IMR-90 (cell line): ENCODE results near the gene POU2F2. TPM values are rescaled to one million over a fixed set of nuclear protein-coding genes. Genes with fewer than 3 reads are reported as not detected.

ENCODE experiments used
- ATAC-seq: fragments of 200-7000 bp; cut with Tn5 transposase; 2 replicates; pipeline ENCODE4 v1.9.1; 2020; ENCODE audit warnings: low read depth, mild to moderate bottlenecking, moderate library complexity
- BruUV-seq: library from RNA; stranded (reverse); fragments of 400-500 nt; replicated peaks from 2 replicates; lab custom pipeline; 2021; lab: Mats Ljungman, UMichigan
- CTCF ChIA-PET: fragments of 300-600 bp; formaldehyde crosslinking; extraction: SDS; loops from one replicate; lab custom pipeline; 2021; ENCODE audit warnings: antibody characterized with exemption; lab: Yijun Ruan, JAX
- POLR2A ChIA-PET: fragments of 300-600 bp; sonication (Branson Sonifier 250); formaldehyde crosslinking; loops from one replicate; lab custom pipeline; 2022; ENCODE audit warnings: antibody characterized with exemption; ENCODE audit not compliant: unreplicated experiment; lab: Charles Lee
- DNase-seq: peaks from one replicate; pipeline ENCODE4 v3.0.0; 2013
- H2AFZ ChIP-seq: replicated peaks from 2 replicates; pipeline ENCODE3; 2013; ENCODE audit warnings: low read length, mild to moderate bottlenecking; ENCODE audit not compliant: poor library complexity
- H2AK5ac ChIP-seq: 2 replicates; pipeline ENCODE4 v1.6.1; 2013; ENCODE audit warnings: low read depth, low read length, inconsistent platforms
- H2AK9ac ChIP-seq: replicated peaks from 2 replicates; pipeline ENCODE3; 2013; ENCODE audit warnings: mild to moderate bottlenecking, low read depth, low read length, moderate library complexity; ENCODE audit not compliant: poor library complexity
- H2BK120ac ChIP-seq: 2 replicates; pipeline ENCODE4 v1.6.1; 2013; ENCODE audit warnings: low read depth, low read length, inconsistent platforms
- H2BK15ac ChIP-seq: 3 replicates; pipeline ENCODE4 v1.6.1; 2013; ENCODE audit warnings: low read depth, low read length, inconsistent platforms
- H2BK20ac ChIP-seq: 2 replicates; pipeline ENCODE4 v1.6.1; 2013; ENCODE audit warnings: low read depth, mild to moderate bottlenecking, inconsistent platforms, low read length, moderate library complexity
- H2BK5ac ChIP-seq: 2 replicates; pipeline ENCODE4 v1.6.1; 2013; ENCODE audit warnings: mild to moderate bottlenecking, low read depth, low read length, inconsistent platforms; ENCODE audit not compliant: poor library complexity, severe bottlenecking
- H3K14ac ChIP-seq: replicated peaks from 2 replicates; pipeline ENCODE4 v1.6.1; 2013; ENCODE audit warnings: low read depth, low read length, inconsistent platforms
- H3K18ac ChIP-seq: 2 replicates; pipeline ENCODE4 v1.6.1; 2013; ENCODE audit warnings: low read depth, low read length, control low read depth
- H3K23ac ChIP-seq: 2 replicates; pipeline ENCODE4 v1.6.1; 2013; ENCODE audit warnings: low read depth, low read length, inconsistent platforms
- H3K27ac ChIP-seq: 2 replicates; pipeline ENCODE4 v1.5.1; 2013; ENCODE audit warnings: mild to moderate bottlenecking, control low read depth, low read length; ENCODE audit not compliant: insufficient read depth
- H3K27me3 ChIP-seq: 2 replicates; pipeline ENCODE4 v1.6.1; 2013; ENCODE audit warnings: low read length; ENCODE audit not compliant: control insufficient read depth, insufficient read depth
- H3K36me3 ChIP-seq: 2 replicates; pipeline ENCODE4 v1.6.1; 2013; ENCODE audit warnings: low read length, mixed read lengths; ENCODE audit not compliant: control insufficient read depth, insufficient read depth
- H3K4ac ChIP-seq: 2 replicates; pipeline ENCODE4 v1.6.1; 2013; ENCODE audit warnings: low read depth, low read length, inconsistent platforms
- H3K4me1 ChIP-seq: 2 replicates; pipeline ENCODE4 v1.6.1; 2013; ENCODE audit warnings: low read length, mixed read lengths; ENCODE audit not compliant: control insufficient read depth, insufficient read depth
- H3K4me2 ChIP-seq: 2 replicates; pipeline ENCODE4 v1.6.1; 2013; ENCODE audit warnings: low read depth, mild to moderate bottlenecking, control low read depth, low read length, moderate library complexity
- H3K4me3 ChIP-seq: 2 replicates; pipeline ENCODE4 v1.5.1; 2013; ENCODE audit warnings: low read depth, mild to moderate bottlenecking, control low read depth, low read length, moderate library complexity; ENCODE audit not compliant: insufficient read depth
- H3K56ac ChIP-seq: 2 replicates; pipeline ENCODE4 v1.6.1; 2013; ENCODE audit warnings: low read length, inconsistent platforms; ENCODE audit not compliant: insufficient read depth; ENCODE audit errors: extremely low read depth
- H3K79me1 ChIP-seq, 2 experiments: 2 replicates each; pipeline ENCODE4 v1.6.1; 2013; ENCODE audit warnings: low read length in 2 of 2, inconsistent platforms in 1 of 2, low read depth in 1 of 2
- H3K9ac ChIP-seq: 2 replicates; pipeline ENCODE4 v1.6.1; 2013; ENCODE audit warnings: low read depth, low read length, control low read depth
- H3K9me1 ChIP-seq: 2 replicates; pipeline ENCODE4 v1.6.1; 2013; ENCODE audit warnings: low read length, inconsistent platforms; ENCODE audit not compliant: insufficient read depth
- H3K9me3 ChIP-seq: 2 replicates; pipeline ENCODE4 v1.6.1; 2013; ENCODE audit warnings: low read length; ENCODE audit not compliant: control insufficient read depth, insufficient read depth
- H4K20me1 ChIP-seq: 2 replicates; pipeline ENCODE4 v1.6.1; 2013; ENCODE audit warnings: low read length, inconsistent platforms; ENCODE audit not compliant: insufficient read depth
- H4K5ac ChIP-seq: 2 replicates; pipeline ENCODE4 v1.6.1; 2013; ENCODE audit warnings: mild to moderate bottlenecking, low read depth, low read length, control low read depth
- H4K8ac ChIP-seq, 2 experiments: 2 replicates each; pipeline ENCODE4 v1.6.1; 2013; ENCODE audit warnings: low read depth in 2 of 2, low read length in 2 of 2, control low read depth in 1 of 2, inconsistent platforms in 1 of 2
- H4K91ac ChIP-seq: 2 replicates; pipeline ENCODE4 v1.6.1; 2013; ENCODE audit warnings: low read depth, low read length, inconsistent platforms; ENCODE audit not compliant: insufficient read depth
- BHLHE40 ChIP-seq: fragments of 150-350 bp; IDR thresholded peaks from 2 replicates; pipeline ENCODE4 v1.6.1; 2016; ENCODE audit warnings: mild to moderate bottlenecking, low read depth, low read length
- CEBPB ChIP-seq: IDR thresholded peaks from 2 replicates; pipeline ENCODE4 v1.6.1; 2012; ENCODE audit warnings: low read depth, low read length, improper control_type of control experiment
- CHD1 ChIP-seq: IDR thresholded peaks from 2 replicates; pipeline ENCODE4 v1.6.1; 2012; ENCODE audit warnings: low read depth, low read length, improper control_type of control experiment
- FOS ChIP-seq: fragments of 150-350 bp; IDR thresholded peaks from 2 replicates; pipeline ENCODE4 v1.6.1; 2016; ENCODE audit warnings: low read depth, low read length
- MAFK ChIP-seq: IDR thresholded peaks from 2 replicates; pipeline ENCODE4 v1.6.1; 2012; ENCODE audit warnings: low read depth, low read length, improper control_type of control experiment
- MAZ ChIP-seq: IDR thresholded peaks from 2 replicates; pipeline ENCODE4 v1.6.1; 2012; ENCODE audit warnings: low read depth, mild to moderate bottlenecking, low read length, improper control_type of control experiment, moderate library complexity, borderline replicate concordance
- MXI1 ChIP-seq: IDR thresholded peaks from 2 replicates; pipeline ENCODE4 v1.6.1; 2012; ENCODE audit warnings: low read depth, mild to moderate bottlenecking, low read length, moderate library complexity, borderline replicate concordance
- NFE2L2 ChIP-seq: fragments of 150-350 bp; IDR thresholded peaks from 2 replicates; pipeline ENCODE4 v1.6.1; 2016; ENCODE audit warnings: low read depth, mild to moderate bottlenecking, low read length
- POLR2A ChIP-seq: IDR thresholded peaks from 2 replicates; pipeline ENCODE4 v1.6.1; 2012; ENCODE audit warnings: mild to moderate bottlenecking, low read depth, low read length
- RAD21 ChIP-seq: IDR thresholded peaks from 2 replicates; pipeline ENCODE4 v1.6.1; 2012; ENCODE audit warnings: low read length, improper control_type of control experiment
- RCOR1 ChIP-seq: IDR thresholded peaks from 2 replicates; pipeline ENCODE4 v1.6.1; 2012; ENCODE audit warnings: mild to moderate bottlenecking, low read length, improper control_type of control experiment; ENCODE audit not compliant: insufficient replicate concordance
- RFX5 ChIP-seq: IDR thresholded peaks from 2 replicates; pipeline ENCODE4 v1.8.0; 2012; ENCODE audit warnings: low read depth, mild to moderate bottlenecking, low read length, moderate library complexity
- SMC3 ChIP-seq: fragments of 150-350 bp; IDR thresholded peaks from 2 replicates; pipeline ENCODE4 v1.6.1; 2016; ENCODE audit warnings: low read depth, mild to moderate bottlenecking, antibody characterized with exemption, low read length, moderate library complexity
- USF2 ChIP-seq: fragments of 150-350 bp; IDR thresholded peaks from 2 replicates; pipeline ENCODE4 v1.6.1; 2017; ENCODE audit warnings: mild to moderate bottlenecking, antibody characterized with exemption, low read length, low read depth
- WGBS, 2 experiments: methylation state at CpG; one replicate each; pipeline versions ENCODE4 v1.1.5 to v1.1.7; 2013; ENCODE audit warnings: missing lambda C conversion rate in 2 of 2; ENCODE audit not compliant: insufficient read length in 1 of 2; ENCODE audit errors: extremely low coverage in 2 of 2; 5-methylcytosine and 5-hydroxymethylcytosine counted together
- dilution Hi-C: fragments of 300-500 bp; cut with HindIII; formaldehyde crosslinking; loops from one replicate; pipeline ENCODE4 v1.14.3; 2018; ENCODE audit warnings: low sequenced_read_pairs; ENCODE audit not compliant: unreplicated experiment
- in situ Hi-C: fragments of 300-500 bp; cut with MboI; formaldehyde crosslinking; loops from 3 replicates; pipeline ENCODE4 v1.14.3; 2019; ENCODE audit warnings: low sequenced_read_pairs, inconsistent platforms, mixed read lengths
- intact Hi-C: fragments of 100-400 bp; cut with micrococcal nuclease; formaldehyde crosslinking; loops from 2 replicates; pipeline ENCODE4 v1.10.0; 2022
- polyA plus RNA-seq, 3 experiments: library from polyadenylated mRNA; depleted of rRNA; stranded (reverse); fragments of >200 nt; gene quantifications; 2 replicates each; pipeline ENCODE4 v1.2.3, GENCODE V29; 2012; ENCODE audit warnings: low replicate concordance in 1 of 3
- total RNA-seq: library from RNA; depleted of rRNA; stranded (reverse); fragments of >200 nt; gene quantifications from 2 replicates; pipeline ENCODE4 v1.2.3, GENCODE V29; 2012
- TF ChIP-seq, protein P1 (sequence below): fragments of 150-350 bp; IDR thresholded peaks from 2 replicates; pipeline ENCODE4 v1.6.1; 2016; ENCODE audit warnings: low read depth, mild to moderate bottlenecking, low read length, moderate library complexity, borderline replicate concordance
- TF ChIP-seq, protein P2 (sequence below): conservative IDR thresholded peaks from 2 replicates; pipeline ENCODE4 v1.5.1; 2012; ENCODE audit warnings: mild to moderate bottlenecking, low read depth, low read length, improper control_type of control experiment

POU2F2 gene
- total and polyA plus RNA-seq, 2 of the 4 experiments (the other 2 are of a cell fraction) = 0.54 to 5.0 TPM

DNA sequence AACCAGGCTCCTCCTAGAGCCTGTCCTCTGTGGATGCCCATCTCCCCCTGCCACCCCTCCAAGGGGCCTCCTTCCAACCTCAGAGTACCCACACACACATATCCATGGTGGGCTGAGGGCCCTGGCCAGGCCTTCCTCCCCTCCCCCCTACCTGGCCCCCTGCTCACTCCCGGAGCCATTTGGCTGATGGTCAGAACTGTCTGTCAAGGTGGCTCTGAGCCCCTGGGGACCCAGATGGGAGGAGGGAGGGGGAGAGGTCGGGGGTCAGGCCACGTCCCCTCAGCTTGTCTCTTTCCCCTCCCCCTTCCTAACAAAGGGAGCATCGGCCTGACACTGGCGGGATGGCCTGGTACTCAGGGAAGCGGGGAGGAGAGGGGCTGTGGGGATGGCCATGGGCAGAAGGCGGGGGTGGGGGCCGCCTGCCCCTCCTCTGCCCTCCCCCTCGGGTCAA is 18.7 kb upstream of the POU2F2 start:
- TF ChIP-seq MAZ (no peak), POLR2A (no peak), MAFK (no peak), RFX5 (no peak), MXI1 (no peak), NFE2L2 (no peak), BHLHE40 (no peak), FOS (no peak), SMC3 (no peak), RCOR1 (no peak), CEBPB (no peak), RAD21 (no peak), USF2 (no peak), CHD1 (no peak)
- TF ChIP-seq, protein P1, sequence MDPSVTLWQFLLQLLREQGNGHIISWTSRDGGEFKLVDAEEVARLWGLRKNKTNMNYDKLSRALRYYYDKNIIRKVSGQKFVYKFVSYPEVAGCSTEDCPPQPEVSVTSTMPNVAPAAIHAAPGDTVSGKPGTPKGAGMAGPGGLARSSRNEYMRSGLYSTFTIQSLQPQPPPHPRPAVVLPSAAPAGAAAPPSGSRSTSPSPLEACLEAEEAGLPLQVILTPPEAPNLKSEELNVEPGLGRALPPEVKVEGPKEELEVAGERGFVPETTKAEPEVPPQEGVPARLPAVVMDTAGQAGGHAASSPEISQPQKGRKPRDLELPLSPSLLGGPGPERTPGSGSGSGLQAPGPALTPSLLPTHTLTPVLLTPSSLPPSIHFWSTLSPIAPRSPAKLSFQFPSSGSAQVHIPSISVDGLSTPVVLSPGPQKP = no peak
- TF ChIP-seq, protein P2, sequence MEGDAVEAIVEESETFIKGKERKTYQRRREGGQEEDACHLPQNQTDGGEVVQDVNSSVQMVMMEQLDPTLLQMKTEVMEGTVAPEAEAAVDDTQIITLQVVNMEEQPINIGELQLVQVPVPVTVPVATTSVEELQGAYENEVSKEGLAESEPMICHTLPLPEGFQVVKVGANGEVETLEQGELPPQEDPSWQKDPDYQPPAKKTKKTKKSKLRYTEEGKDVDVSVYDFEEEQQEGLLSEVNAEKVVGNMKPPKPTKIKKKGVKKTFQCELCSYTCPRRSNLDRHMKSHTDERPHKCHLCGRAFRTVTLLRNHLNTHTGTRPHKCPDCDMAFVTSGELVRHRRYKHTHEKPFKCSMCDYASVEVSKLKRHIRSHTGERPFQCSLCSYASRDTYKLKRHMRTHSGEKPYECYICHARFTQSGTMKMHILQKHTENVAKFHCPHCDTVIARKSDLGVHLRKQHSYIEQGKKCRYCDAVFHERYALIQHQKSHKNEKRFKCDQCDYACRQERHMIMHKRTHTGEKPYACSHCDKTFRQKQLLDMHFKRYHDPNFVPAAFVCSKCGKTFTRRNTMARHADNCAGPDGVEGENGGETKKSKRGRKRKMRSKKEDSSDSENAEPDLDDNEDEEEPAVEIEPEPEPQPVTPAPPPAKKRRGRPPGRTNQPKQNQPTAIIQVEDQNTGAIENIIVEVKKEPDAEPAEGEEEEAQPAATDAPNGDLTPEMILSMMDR = no peak
- Histone ChIP-seq H2AK5ac (no peak overlapping the region), H2BK20ac (no peak overlapping the region), H3K18ac (no peak overlapping the region), H2AK9ac (no peak overlapping the region), H3K4ac (no peak overlapping the region), H3K79me1 (no peaks in the 10 kb centered on the region), H3K9ac (no peak overlapping the region), H4K5ac (no peak overlapping the region), H3K27me3 (peaks cover 90% of the 10 kb centered on the region), H4K20me1 (0 out of 2 replicates have a peak, but pooled peaks cover 6% of the 10 kb centered on the region), H4K91ac (no peak overlapping the region), H2AFZ (no peak overlapping the region), H3K4me2 (no peak overlapping the region), H2BK15ac (no peak overlapping the region), H3K27ac (no peak overlapping the region), H3K4me1 (no peaks in the 10 kb centered on the region), H3K14ac (no peak overlapping the region), H3K56ac (no peak overlapping the region), H3K4me3 (no peak overlapping the region), H3K9me1 (no peaks in the 10 kb centered on the region), H2BK5ac (no peak overlapping the region), H2BK120ac (no peak overlapping the region), H3K36me3 (no peaks in the 10 kb centered on the region), H3K23ac (no peak overlapping the region), H3K9me3 (no peaks in the 10 kb centered on the region; the same call in 1 of the 2 replicates), H4K8ac (no peak overlapping the region)
- ChIA-PET POLR2A (no interaction called here), CTCF (no interaction called here)
- no peak for DNase-seq
- BruUV-seq = no TSS peak
- intact Hi-C loops = no loop called here
- in situ Hi-C loops = no loop called here
- dilution Hi-C loops = no loop called here
- ATAC-seq = no peak
- no CpG with 5 or more reads among the region's 9 CpGs for WGBS, 2 experiments
